H9 (cell line): ENCODE measurements around the gene RMRP. TPM values are rescaled to one million over a fixed set of nuclear protein-coding genes. Genes with fewer than 3 reads are reported as not detected.

Experiments
- DNase-seq: peaks from one replicate; pipeline ENCODE4 v3.0.0-alpha.2; 2017
- H2AFZ ChIP-seq: one replicate; pipeline ENCODE4 v1.6.1; 2013; ENCODE audit warnings: mild to moderate bottlenecking, low read length, control low read depth, moderate library complexity
- H2AK5ac ChIP-seq: 2 replicates; pipeline ENCODE4 v1.6.1; 2013; ENCODE audit warnings: low read length, control low read depth, mixed read lengths; ENCODE audit not compliant: insufficient read length
- H2BK120ac ChIP-seq: one replicate; pipeline ENCODE4 v1.6.1; 2013; ENCODE audit warnings: low read depth, mild to moderate bottlenecking, low read length, control low read depth, inconsistent platforms; ENCODE audit not compliant: poor library complexity, severe bottlenecking
- H2BK12ac ChIP-seq: 2 replicates; pipeline ENCODE4 v1.6.1; 2013; ENCODE audit warnings: low read length, control low read depth, mixed read lengths, low read depth; ENCODE audit not compliant: insufficient read length
- H2BK15ac ChIP-seq: 2 replicates; pipeline ENCODE4 v1.6.1; 2013; ENCODE audit warnings: low read depth, low read length, control low read depth
- H2BK20ac ChIP-seq: one replicate; pipeline ENCODE4 v1.6.1; 2013; ENCODE audit warnings: low read depth, mild to moderate bottlenecking, low read length, control low read depth, inconsistent platforms; ENCODE audit not compliant: poor library complexity, severe bottlenecking
- H2BK5ac ChIP-seq: 2 replicates; pipeline ENCODE4 v1.6.1; 2013; ENCODE audit warnings: low read length, control low read depth, mixed read lengths; ENCODE audit not compliant: insufficient read length
- H3K14ac ChIP-seq: 2 replicates; pipeline ENCODE4 v1.6.1; 2013; ENCODE audit warnings: low read length, control low read depth; ENCODE audit not compliant: insufficient read depth
- H3K18ac ChIP-seq: 2 replicates; pipeline ENCODE4 v1.6.1; 2013; ENCODE audit warnings: low read depth, mild to moderate bottlenecking, mixed read lengths, low read length, control low read depth; ENCODE audit not compliant: insufficient read length
- H3K23ac ChIP-seq: 2 replicates; pipeline ENCODE4 v1.6.1; 2013; ENCODE audit warnings: low read length, control low read depth, mixed read lengths, low read depth; ENCODE audit not compliant: insufficient read length
- H3K23me2 ChIP-seq: 2 replicates; pipeline ENCODE4 v1.6.1; 2013; ENCODE audit warnings: low read depth, mild to moderate bottlenecking, mixed read lengths, low read length, control low read depth; ENCODE audit not compliant: insufficient read length, poor library complexity, severe bottlenecking
- H3K27ac ChIP-seq: 2 replicates; pipeline ENCODE4 v1.5.1; 2013; ENCODE audit warnings: low read length, control low read depth, mixed read lengths, low read depth; ENCODE audit not compliant: insufficient read length
- H3K27me3 ChIP-seq: 2 replicates; pipeline ENCODE4 v1.6.1; 2013; ENCODE audit warnings: low read length, control low read depth, inconsistent platforms; ENCODE audit not compliant: insufficient read depth
- H3K4ac ChIP-seq: 2 replicates; pipeline ENCODE4 v1.6.1; 2013; ENCODE audit warnings: low read depth, mild to moderate bottlenecking, control low read depth, inconsistent platforms, low read length, moderate library complexity
- H3K4me1 ChIP-seq: 2 replicates; pipeline ENCODE4 v1.6.1; 2013; ENCODE audit warnings: low read length, control low read depth, inconsistent platforms; ENCODE audit not compliant: insufficient read depth
- H3K4me2 ChIP-seq: 2 replicates; pipeline ENCODE4 v1.6.1; 2013; ENCODE audit warnings: low read length, control low read depth, mixed read lengths; ENCODE audit not compliant: insufficient read length, insufficient read depth
- H3K56ac ChIP-seq: 2 replicates; pipeline ENCODE4 v1.6.1; 2013; ENCODE audit warnings: low read depth, mild to moderate bottlenecking, mixed read lengths, low read length, control low read depth; ENCODE audit not compliant: insufficient read length
- H3K79me1 ChIP-seq: 2 replicates; pipeline ENCODE4 v1.6.1; 2013; ENCODE audit warnings: low read depth, mild to moderate bottlenecking, moderate library complexity, low read length, control low read depth, inconsistent platforms; ENCODE audit not compliant: insufficient read depth, poor library complexity, severe bottlenecking
- H3K79me2 ChIP-seq: 2 replicates; pipeline ENCODE4 v1.6.1; 2013; ENCODE audit warnings: low read length, control low read depth, inconsistent platforms; ENCODE audit not compliant: insufficient read depth
- H3K9ac ChIP-seq: 2 replicates; pipeline ENCODE4 v1.6.1; 2013; ENCODE audit warnings: low read length, control low read depth, mixed read lengths; ENCODE audit not compliant: insufficient read length; ENCODE audit errors: extremely low read depth
- H3K9me3 ChIP-seq: one replicate; pipeline ENCODE4 v1.6.1; 2013; ENCODE audit warnings: low read depth, low read length, inconsistent platforms; ENCODE audit not compliant: control insufficient read depth
- H3T11ph ChIP-seq: one replicate; pipeline ENCODE4 v1.6.1; 2013; ENCODE audit warnings: mild to moderate bottlenecking, low read length, control low read depth, inconsistent platforms
- H4K20me1 ChIP-seq: one replicate; pipeline ENCODE4 v1.6.1; 2013; ENCODE audit not compliant: control insufficient read depth, insufficient read length, insufficient read depth
- H4K5ac ChIP-seq: 2 replicates; pipeline ENCODE4 v1.6.1; 2013; ENCODE audit warnings: low read depth, mild to moderate bottlenecking, mixed read lengths, low read length, control low read depth; ENCODE audit not compliant: insufficient read length
- H4K8ac ChIP-seq: replicated peaks from 2 replicates; pipeline ENCODE4 v1.6.1; 2013; ENCODE audit warnings: low read length, control low read depth, mixed read lengths, low read depth; ENCODE audit not compliant: insufficient read length
- H4K91ac ChIP-seq: 2 replicates; pipeline ENCODE4 v1.6.1; 2013; ENCODE audit warnings: low read depth, mild to moderate bottlenecking, moderate library complexity, mixed read lengths, low read length, control low read depth; ENCODE audit not compliant: insufficient read length
- H3K27ac Mint-ChIP-seq, 3 experiments: 2 replicates in 2 of 3; 3 replicates in 1 of 3; pipeline ENCODE4 v1.8.0; 2020 to 2021; ENCODE audit warnings: mixed read lengths in 3 of 3, mild to moderate bottlenecking in 1 of 3, moderate library complexity in 1 of 3
- H3K27me3 Mint-ChIP-seq: 2 replicates; pipeline ENCODE4 v1.8.0; 2021; ENCODE audit warnings: low read depth, mild to moderate bottlenecking, moderate library complexity, mixed read lengths
- H3K36me3 Mint-ChIP-seq, 3 experiments: 2 replicates in 2 of 3; 3 replicates in 1 of 3; pipeline ENCODE4 v1.8.0; 2020 to 2021; ENCODE audit warnings: low read depth in 3 of 3, mixed read lengths in 3 of 3; ENCODE audit not compliant: insufficient read depth in 1 of 3
- H3K4me1 Mint-ChIP-seq, 2 experiments: 2 replicates each; pipeline ENCODE4 v1.8.0; 2020; ENCODE audit warnings: mixed read lengths in 2 of 2
- H3K4me3 Mint-ChIP-seq, 2 experiments: 2 replicates in 1 of 2; 3 replicates in 1 of 2; pipeline ENCODE4 v1.8.0; 2020 to 2021; ENCODE audit warnings: mild to moderate bottlenecking in 2 of 2, mixed read lengths in 2 of 2, moderate library complexity in 1 of 2
- H3K9me3 Mint-ChIP-seq, 2 experiments: 2 replicates in 1 of 2; 3 replicates in 1 of 2; pipeline ENCODE4 v1.8.0; 2020; ENCODE audit warnings: mild to moderate bottlenecking in 2 of 2, mixed read lengths in 2 of 2, moderate library complexity in 1 of 2
- WGBS: extraction: QIAGEN DNeasy Blood & Tissue Kit; methylation state at CpG from one replicate; pipeline ENCODE4 v1.1.7; 2013; ENCODE audit warnings: missing lambda C conversion rate, low lambda C conversion rate, mixed read lengths; ENCODE audit not compliant: insufficient read length; ENCODE audit errors: extremely low coverage; 5-methylcytosine and 5-hydroxymethylcytosine counted together
- total RNA-seq: library from RNA; stranded (reverse); gene quantifications from 2 replicates; pipeline ENCODE4 v1.2.1, GENCODE V29; 2021
- TF ChIP-seq, protein P1 (sequence below): fragments of 200-600 bp; sonication (generic); conservative IDR thresholded peaks from 3 replicates; pipeline ENCODE4 v1.8.0; 2021; ENCODE audit warnings: antibody characterized with exemption, mild to moderate bottlenecking

The RMRP gene
- total RNA-seq, 1 experiment from 2014 or later, result 18,417 TPM

DNA sequence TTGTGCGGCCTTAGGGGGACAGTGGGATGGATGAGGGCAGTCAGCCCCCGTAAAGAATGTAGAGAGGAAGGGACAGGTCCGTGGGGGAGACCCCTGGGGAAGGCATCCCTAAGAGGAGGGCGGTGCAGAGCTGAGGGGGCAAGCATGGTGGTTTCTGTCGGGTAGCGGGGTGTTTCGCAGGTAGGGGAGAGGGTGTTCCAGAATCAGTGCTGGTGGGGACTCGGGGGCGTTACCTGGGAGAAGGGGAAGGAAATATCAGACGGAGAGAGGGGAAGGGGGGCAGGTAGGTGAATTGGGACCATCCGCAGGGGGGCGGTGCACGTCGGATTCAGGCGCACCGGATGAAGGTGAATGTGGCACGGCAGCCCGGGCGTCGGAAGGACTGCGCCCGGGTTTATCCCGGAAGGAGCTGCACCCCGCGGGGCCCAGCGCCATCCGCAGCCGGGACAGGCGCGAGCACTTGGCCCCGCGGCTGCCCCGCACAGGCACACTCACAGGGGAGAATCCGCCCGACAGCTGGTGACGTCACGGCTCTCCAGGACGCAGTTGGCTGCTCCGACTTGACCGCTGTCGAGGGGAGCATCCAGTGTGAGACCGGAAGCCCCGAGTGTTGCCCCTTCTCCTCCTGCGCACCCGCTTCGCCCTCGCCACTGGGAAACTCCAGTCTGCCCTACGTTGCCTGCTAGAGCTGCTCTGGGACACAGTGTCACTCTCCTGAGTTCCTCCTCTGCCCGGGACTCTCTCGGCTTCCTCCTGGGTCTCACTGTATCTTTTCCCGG is 40.9 kb downstream of the RMRP start:
- H3K23me2 ChIP-seq, result peaks cover 13% of the 10 kb centered on the region
- H2BK5ac ChIP-seq, result no peak overlapping the region
- H3K79me2 ChIP-seq, result no peaks in the 10 kb centered on the region
- no peak overlapping the region for H2BK120ac ChIP-seq
- H3K79me1 ChIP-seq, result no peaks in the 10 kb centered on the region
- no peak overlapping the region for H2AK5ac ChIP-seq
- Mint-ChIP-seq H3K36me3 (no peaks in the 10 kb centered on the region), H3K4me1 (peaks cover 15 to 18% of the 10 kb centered on the region in 2 experiments), H3K9me3 (no peaks in the 10 kb centered on the region; a peak in 1 of 5 replicates), H3K27ac (peak overlapping the region in 2 of 3 experiments; percentile 53 to 69; a peak in 3 of 7 replicates), H3K27me3 (peaks cover 42% of the 10 kb centered on the region), H3K4me3 (peak overlapping the region; percentile 76 to 79)
- H2BK12ac ChIP-seq, result no peak overlapping the region
- no CpG with 5 or more reads among the region's 51 CpGs for WGBS
- H3K56ac ChIP-seq, result no peak overlapping the region
- H4K8ac ChIP-seq, result peak overlapping the region; percentile 50
- peak overlapping the region; percentile 77 for H3K4me2 ChIP-seq
- no peak overlapping the region for H2BK20ac ChIP-seq
- peak overlapping the region; percentile 43 for H3K9ac ChIP-seq
- H3K4me1 ChIP-seq, result no peaks in the 10 kb centered on the region; the same call in 1 of the 2 replicates
- no peak overlapping the region for H4K91ac ChIP-seq
- H3K4ac ChIP-seq, result no peak overlapping the region
- no peak overlapping the region for H3T11ph ChIP-seq
- peaks cover 4% of the 10 kb centered on the region; the same call in 1 of the 2 replicates for H3K27me3 ChIP-seq
- H3K14ac ChIP-seq, result peak overlapping the region; percentile 78
- no peak overlapping the region for H3K23ac ChIP-seq
- no peak overlapping the region for H2BK15ac ChIP-seq
- H3K9me3 ChIP-seq, result no peaks in the 10 kb centered on the region
- peak overlapping the region; percentile 89 for H3K18ac ChIP-seq
- peak; percentile 72 for DNase-seq
- peak overlapping the region; percentile 69 for H2AFZ ChIP-seq
- H4K20me1 ChIP-seq, result no peaks in the 10 kb centered on the region
- no peak overlapping the region for H3K27ac ChIP-seq
- TF ChIP-seq, protein P1, sequence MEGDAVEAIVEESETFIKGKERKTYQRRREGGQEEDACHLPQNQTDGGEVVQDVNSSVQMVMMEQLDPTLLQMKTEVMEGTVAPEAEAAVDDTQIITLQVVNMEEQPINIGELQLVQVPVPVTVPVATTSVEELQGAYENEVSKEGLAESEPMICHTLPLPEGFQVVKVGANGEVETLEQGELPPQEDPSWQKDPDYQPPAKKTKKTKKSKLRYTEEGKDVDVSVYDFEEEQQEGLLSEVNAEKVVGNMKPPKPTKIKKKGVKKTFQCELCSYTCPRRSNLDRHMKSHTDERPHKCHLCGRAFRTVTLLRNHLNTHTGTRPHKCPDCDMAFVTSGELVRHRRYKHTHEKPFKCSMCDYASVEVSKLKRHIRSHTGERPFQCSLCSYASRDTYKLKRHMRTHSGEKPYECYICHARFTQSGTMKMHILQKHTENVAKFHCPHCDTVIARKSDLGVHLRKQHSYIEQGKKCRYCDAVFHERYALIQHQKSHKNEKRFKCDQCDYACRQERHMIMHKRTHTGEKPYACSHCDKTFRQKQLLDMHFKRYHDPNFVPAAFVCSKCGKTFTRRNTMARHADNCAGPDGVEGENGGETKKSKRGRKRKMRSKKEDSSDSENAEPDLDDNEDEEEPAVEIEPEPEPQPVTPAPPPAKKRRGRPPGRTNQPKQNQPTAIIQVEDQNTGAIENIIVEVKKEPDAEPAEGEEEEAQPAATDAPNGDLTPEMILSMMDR, result no peak; the same call in 2 of the 3 replicates
- peak overlapping the region; percentile 55 for H4K5ac ChIP-seq
